ENCODE results near the gene MORC2.

- TF ChIP-seq, protein P1, sequence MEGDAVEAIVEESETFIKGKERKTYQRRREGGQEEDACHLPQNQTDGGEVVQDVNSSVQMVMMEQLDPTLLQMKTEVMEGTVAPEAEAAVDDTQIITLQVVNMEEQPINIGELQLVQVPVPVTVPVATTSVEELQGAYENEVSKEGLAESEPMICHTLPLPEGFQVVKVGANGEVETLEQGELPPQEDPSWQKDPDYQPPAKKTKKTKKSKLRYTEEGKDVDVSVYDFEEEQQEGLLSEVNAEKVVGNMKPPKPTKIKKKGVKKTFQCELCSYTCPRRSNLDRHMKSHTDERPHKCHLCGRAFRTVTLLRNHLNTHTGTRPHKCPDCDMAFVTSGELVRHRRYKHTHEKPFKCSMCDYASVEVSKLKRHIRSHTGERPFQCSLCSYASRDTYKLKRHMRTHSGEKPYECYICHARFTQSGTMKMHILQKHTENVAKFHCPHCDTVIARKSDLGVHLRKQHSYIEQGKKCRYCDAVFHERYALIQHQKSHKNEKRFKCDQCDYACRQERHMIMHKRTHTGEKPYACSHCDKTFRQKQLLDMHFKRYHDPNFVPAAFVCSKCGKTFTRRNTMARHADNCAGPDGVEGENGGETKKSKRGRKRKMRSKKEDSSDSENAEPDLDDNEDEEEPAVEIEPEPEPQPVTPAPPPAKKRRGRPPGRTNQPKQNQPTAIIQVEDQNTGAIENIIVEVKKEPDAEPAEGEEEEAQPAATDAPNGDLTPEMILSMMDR (conservative IDR thresholded peaks at IDR 0.05; ENCODE audit: low read depth, low read length) = no peak
- TF ChIP-seq EZH2 (IDR thresholded peaks at IDR 0.05; ENCODE audit: borderline replicate concordance, low read depth, low read length, poor library complexity, severe bottlenecking) = no peak
Observed at GRCh38 chr22:30876221-30876751, 92.3 kb downstream of the MORC2 start.

Measured in A673 (cell line).